ENCODE measurements around the gene SHH.

DNA sequence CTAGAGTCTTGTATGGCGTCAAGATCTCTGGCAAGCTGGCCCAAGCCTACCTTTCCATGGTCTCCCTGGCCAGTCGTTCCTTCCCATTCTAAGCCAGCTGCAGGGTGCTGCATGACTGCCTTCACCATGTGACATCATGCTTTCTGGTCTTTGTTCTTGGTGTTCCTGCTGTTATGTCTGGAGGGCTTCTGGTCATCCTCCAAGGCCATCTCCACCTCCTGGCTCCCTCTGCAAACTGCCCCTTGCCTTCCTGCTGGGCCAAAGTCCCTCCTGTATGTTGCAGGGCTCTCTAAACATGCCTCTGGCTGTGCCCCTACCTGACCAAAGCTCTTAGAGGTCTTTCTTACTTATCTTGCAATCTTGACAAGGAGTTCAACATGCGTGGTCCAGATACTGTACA, 44.4 kb upstream of the SHH start:
- TF ChIP-seq, protein P1, sequence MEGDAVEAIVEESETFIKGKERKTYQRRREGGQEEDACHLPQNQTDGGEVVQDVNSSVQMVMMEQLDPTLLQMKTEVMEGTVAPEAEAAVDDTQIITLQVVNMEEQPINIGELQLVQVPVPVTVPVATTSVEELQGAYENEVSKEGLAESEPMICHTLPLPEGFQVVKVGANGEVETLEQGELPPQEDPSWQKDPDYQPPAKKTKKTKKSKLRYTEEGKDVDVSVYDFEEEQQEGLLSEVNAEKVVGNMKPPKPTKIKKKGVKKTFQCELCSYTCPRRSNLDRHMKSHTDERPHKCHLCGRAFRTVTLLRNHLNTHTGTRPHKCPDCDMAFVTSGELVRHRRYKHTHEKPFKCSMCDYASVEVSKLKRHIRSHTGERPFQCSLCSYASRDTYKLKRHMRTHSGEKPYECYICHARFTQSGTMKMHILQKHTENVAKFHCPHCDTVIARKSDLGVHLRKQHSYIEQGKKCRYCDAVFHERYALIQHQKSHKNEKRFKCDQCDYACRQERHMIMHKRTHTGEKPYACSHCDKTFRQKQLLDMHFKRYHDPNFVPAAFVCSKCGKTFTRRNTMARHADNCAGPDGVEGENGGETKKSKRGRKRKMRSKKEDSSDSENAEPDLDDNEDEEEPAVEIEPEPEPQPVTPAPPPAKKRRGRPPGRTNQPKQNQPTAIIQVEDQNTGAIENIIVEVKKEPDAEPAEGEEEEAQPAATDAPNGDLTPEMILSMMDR (IDR thresholded peaks at IDR 0.05), result no peak
- no peak for TF ChIP-seq POLR2A (IDR thresholded peaks at IDR 0.05)

Data from tibial nerve (tissue), 3 donors.